ENCODE results near the gene ASTN2. TPM values are rescaled to one million over a fixed set of nuclear protein-coding genes. Genes with fewer than 3 reads are reported as not detected.

Gene ASTN2
- polyA plus RNA-seq (ENCODE audit: insufficient read length in 4 of 4): 10 to 100 TPM; 13.7 to 15.5 (median 14.5) TPM

- DNase-seq (ENCODE audit: low read depth in 4 of 4, low spot score in 2 of 4): no peak
Observed at GRCh38 chr9:117414906-117415331, at the start of gene ASTN2. Gene ASTN2, minus strand, starts transcription at chr9:117415057. Its CDS starts 119 bp downstream, at chr9:117414938.

GRCh38 chr9:117462861-117463260 is 48.0 kb upstream of the ASTN2 start:
- DNase-seq (ENCODE audit: low read depth in 4 of 4, low spot score in 2 of 4): no peak

- DNase-seq (ENCODE audit: low read depth in 4 of 4, low spot score in 2 of 4): no peak
Observed at GRCh38 chr9:117461386-117461785, 46.5 kb upstream of the ASTN2 start.

GRCh38 chr9:117460743-117461142 is 45.9 kb upstream of the ASTN2 start:
- DNase-seq (ENCODE audit: low read depth in 4 of 4, low spot score in 2 of 4): no peak

- no peak for DNase-seq (ENCODE audit: low read depth in 4 of 4, low spot score in 2 of 4)
Observed at GRCh38 chr9:117459913-117460312, 45.1 kb upstream of the ASTN2 start.

- no peak for DNase-seq (ENCODE audit: low read depth in 4 of 4, low spot score in 2 of 4)
Observed at GRCh38 chr9:117458066-117458465, 43.2 kb upstream of the ASTN2 start.

- no peak for DNase-seq (ENCODE audit: low read depth in 4 of 4, low spot score in 2 of 4)
Observed at GRCh38 chr9:117454711-117455110, 39.9 kb upstream of the ASTN2 start.

- no peak for DNase-seq (ENCODE audit: low read depth in 4 of 4, low spot score in 2 of 4)
Observed at GRCh38 chr9:117453737-117454136, 38.9 kb upstream of the ASTN2 start.

GRCh38 chr9:117451311-117451710 is 36.5 kb upstream of the ASTN2 start:
- DNase-seq (ENCODE audit: low read depth in 4 of 4, low spot score in 2 of 4): no peak

GRCh38 chr9:117448066-117448465 is 33.2 kb upstream of the ASTN2 start:
- DNase-seq (ENCODE audit: low read depth in 4 of 4, low spot score in 2 of 4): no peak

- DNase-seq (ENCODE audit: low read depth in 4 of 4, low spot score in 2 of 4): no peak
Observed at GRCh38 chr9:117445631-117446030, 30.8 kb upstream of the ASTN2 start.

- no peak for DNase-seq (ENCODE audit: low read depth in 4 of 4, low spot score in 2 of 4)
Observed at GRCh38 chr9:117444501-117444900, 29.6 kb upstream of the ASTN2 start.

GRCh38 chr9:117437283-117437682 is 22.4 kb upstream of the ASTN2 start:
- DNase-seq (ENCODE audit: low read depth in 4 of 4, low spot score in 2 of 4): no peak

GRCh38 chr9:117435630-117436261 is 20.9 kb upstream of the ASTN2 start:
- no peak for DNase-seq (ENCODE audit: low read depth in 4 of 4, low spot score in 2 of 4)

- DNase-seq (ENCODE audit: low read depth in 4 of 4, low spot score in 2 of 4): no peak
Observed at GRCh38 chr9:117434566-117434965, 19.7 kb upstream of the ASTN2 start.

GRCh38 chr9:117430813-117431212 is 16.0 kb upstream of the ASTN2 start:
- no peak for DNase-seq (ENCODE audit: low read depth in 4 of 4, low spot score in 2 of 4)

- no peak for DNase-seq (ENCODE audit: low read depth in 4 of 4, low spot score in 2 of 4)
Observed at GRCh38 chr9:117427357-117427913, 12.6 kb upstream of the ASTN2 start.

- DNase-seq (ENCODE audit: low read depth in 4 of 4, low spot score in 2 of 4): no peak
Observed at GRCh38 chr9:117425566-117425965, 10.7 kb upstream of the ASTN2 start.

GRCh38 chr9:117424291-117424690 is 9.4 kb upstream of the ASTN2 start:
- no peak for DNase-seq (ENCODE audit: low read depth in 4 of 4, low spot score in 2 of 4)

GRCh38 chr9:117418111-117418510 is 3.3 kb upstream of the ASTN2 start:
- no peak for DNase-seq (ENCODE audit: low read depth in 4 of 4, low spot score in 2 of 4)

GRCh38 chr9:117416856-117417255 is 2.0 kb upstream of the ASTN2 start:
- no peak for DNase-seq (ENCODE audit: low read depth in 4 of 4, low spot score in 2 of 4)

GRCh38 chr9:117415358-117415914 is 579 bp upstream of the ASTN2 start:
- no peak for DNase-seq (ENCODE audit: low read depth in 4 of 4, low spot score in 2 of 4)
